Measurements from ENCODE around the gene SLC37A4.
"Not testable (repeated sequence)": the region's sequence is repeated elsewhere in the genome, so short reads cannot be mapped to it uniquely, and the experiment has no call there.

The SLC37A4 gene

DNA sequence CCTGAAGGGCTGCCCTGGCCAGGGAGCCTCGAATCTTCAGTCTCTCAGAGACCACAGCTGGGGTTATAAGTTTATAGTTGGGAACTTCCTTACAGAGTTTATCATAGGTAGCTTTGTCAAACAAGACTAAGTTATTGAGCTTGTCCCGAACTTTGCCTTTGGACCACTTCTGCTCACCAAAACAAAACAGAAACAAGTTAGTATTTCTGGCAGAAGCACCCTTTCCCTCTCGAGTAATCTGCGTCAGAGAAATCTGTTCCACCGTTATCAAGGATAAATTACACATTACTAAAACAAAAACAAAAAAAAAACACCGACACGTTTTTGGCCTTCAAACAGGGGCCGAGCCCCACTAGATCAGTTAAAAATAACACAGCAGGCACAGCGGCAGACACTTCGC, 13.3 kb downstream of the SLC37A4 start:
- DNase-seq (ENCODE audit: low spot score) = not testable (repeated sequence)

DNA sequence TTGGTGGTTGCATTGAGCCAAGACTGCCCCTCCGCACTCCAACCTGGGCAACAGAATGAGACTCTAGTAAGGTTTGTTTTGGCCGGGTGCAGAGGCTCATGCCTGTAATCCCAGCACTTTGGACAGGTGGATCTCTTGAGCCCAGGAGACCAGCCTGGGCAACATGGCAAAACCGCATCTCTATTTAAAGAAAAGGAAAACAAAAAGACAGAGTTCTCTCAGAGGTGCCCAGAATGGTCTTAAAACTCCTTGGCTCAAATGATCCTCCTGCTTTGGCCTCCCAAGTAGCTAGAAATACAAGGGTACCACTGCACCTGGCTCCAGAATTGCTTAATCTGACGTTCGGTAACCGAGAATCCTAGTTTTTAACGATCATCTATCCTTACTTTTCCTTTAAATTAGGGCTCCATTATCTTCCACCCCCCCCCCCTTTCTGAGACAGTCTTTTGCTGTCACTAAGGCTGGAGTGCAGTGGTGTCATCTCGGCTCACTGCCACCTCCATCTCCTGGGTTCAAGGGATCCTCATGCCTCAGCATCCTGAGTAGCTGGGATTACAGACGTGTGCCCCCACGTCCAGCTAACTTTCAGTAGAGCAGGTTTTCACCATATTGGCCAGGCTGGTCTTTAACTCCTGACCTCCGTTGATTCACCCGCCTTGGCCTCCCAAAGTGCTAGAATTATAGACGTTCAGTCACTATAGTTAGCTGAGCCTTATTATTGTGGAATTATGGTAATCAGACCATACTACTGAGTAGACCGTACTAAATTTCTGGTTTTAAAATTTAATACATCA, 14.3 kb downstream of the SLC37A4 start:
- no peak for DNase-seq (ENCODE audit: low spot score)

DNA sequence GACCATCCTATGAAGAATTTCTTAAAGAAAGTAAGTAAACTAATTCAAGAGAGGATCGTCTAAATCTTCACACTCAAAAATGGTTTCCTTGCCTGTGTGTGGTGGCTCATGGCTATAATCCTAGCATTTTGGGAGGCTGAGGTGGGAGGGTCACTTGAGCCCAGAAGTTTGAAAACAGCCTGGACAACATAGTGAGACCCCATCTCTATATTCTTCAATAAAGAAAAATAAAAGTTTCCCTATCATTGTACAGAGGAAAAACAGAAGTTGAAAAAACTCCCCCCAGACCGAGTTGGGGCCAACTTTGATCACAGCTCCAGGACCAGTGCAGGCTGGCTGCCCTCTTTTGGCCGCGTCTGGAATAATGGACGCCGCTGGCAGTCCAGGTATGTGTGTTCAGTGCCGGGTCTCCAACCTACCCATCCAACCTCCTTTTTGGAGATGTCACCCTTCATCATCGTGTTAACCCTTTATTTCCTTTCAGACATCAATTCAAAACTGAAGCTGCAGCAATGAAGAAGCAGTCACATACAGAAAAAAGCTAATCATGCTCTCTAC, 15.5 kb downstream of the SLC37A4 start:
- DNase-seq (ENCODE audit: low spot score) = no peak

- no peak for DNase-seq (ENCODE audit: low spot score)
Measured at GRCh38 chr11:119014209-119014924, 16.3 kb downstream of the SLC37A4 start.

DNA sequence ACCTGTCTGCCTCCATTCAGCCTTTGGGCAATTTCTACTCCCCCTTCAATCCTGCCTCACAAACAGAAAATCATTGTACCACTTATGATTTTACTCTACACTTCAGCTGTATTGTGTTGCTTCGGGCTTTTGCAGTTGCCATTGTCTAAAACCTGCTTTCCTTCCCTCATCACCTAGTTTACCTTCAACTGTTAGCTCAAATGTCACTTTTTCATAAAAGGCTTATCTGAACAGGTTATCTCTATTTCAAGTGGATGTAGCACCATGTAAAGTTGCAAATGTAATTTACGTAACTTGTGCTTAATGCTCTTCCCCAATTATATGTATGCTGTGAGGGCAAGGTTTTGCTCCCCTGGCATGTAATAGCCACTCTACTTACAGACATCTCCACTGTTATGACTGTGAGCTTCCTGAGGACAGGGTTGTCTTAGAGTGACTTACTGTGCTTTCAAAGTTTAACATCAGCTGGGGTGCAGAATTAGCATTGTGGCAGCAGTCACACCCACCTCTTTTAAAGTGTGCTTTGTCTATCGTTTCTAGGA, 18.0 kb downstream of the SLC37A4 start:
- DNase-seq (ENCODE audit: low spot score) = no peak

- DNase-seq (ENCODE audit: low spot score) = no peak
Measured at GRCh38 chr11:119011476-119012053, 19.1 kb downstream of the SLC37A4 start.

GRCh38 chr11:119006656-119007055, 24.0 kb downstream of the SLC37A4 start:
- DNase-seq (ENCODE audit: low spot score) = no peak

GRCh38 chr11:119000906-119001305, 29.8 kb downstream of the SLC37A4 start:
- DNase-seq (ENCODE audit: low spot score) = no peak

DNA sequence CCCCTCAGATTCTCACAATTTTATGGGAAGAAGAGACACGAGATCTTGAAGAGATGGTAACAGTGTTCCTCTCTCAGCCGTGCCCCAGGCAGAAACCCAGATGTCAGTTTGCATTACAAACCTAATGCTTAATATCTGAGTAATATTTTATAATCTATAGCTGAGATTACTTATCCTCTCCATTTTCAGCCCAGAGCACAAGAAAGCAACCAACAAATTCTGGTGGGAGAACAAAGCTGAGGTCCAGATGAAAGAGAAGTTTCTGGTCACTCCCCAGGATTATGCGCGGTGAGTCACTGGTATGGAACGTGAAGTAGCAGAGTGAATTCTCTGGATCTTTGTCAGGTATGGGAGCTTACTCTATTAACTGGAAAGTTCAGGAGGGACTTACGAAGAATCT, 31.9 kb downstream of the SLC37A4 start:
- no peak for DNase-seq (ENCODE audit: low spot score)

GRCh38 chr11:118998388-118998717, 32.3 kb downstream of the SLC37A4 start:
- no peak for DNase-seq (ENCODE audit: low spot score)

- DNase-seq (ENCODE audit: low spot score) = peak; percentile 98
Measured at GRCh38 chr11:118997627-118998387, 32.9 kb downstream of the SLC37A4 start, which contains the start of gene CENATAC. Gene CENATAC, plus strand, starts transcription at chr11:118998138. Its CDS starts 60 bp downstream, at chr11:118998198.

DNA sequence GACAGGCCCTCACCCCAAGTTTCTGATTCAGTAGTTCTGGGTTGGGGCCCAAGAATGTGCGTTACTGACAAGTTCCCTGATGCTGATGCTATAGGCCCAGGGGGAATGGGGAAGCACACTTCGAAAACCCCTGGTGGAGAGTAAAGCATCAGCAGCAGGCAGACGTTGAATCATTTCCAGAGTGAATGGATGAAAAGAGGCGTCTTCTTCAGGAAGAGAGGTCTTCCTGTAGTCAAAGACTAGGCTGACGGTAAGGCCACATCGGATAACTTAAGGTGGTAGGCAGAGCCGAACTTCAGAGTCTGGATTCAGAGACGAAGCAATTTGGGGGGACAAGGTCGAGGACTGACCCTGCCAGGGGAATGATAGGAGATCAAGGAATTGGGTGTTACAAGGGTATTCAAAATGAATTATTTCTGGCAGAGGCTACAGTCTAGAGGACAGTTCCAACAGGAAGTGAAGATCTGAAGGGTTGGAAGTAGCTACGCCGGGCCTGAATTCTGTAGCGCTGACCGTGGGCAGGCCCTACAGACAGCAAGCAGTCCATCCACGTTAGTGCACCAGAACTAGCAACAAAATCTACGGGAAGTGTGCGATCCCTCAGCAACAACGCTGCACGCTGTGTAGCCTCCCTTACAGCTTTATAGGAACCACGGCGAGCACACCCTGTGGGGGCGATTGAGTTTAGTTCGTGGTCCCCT, 33.6 kb downstream of the SLC37A4 start:
- DNase-seq (ENCODE audit: low spot score) = peak; percentile 67

DNA sequence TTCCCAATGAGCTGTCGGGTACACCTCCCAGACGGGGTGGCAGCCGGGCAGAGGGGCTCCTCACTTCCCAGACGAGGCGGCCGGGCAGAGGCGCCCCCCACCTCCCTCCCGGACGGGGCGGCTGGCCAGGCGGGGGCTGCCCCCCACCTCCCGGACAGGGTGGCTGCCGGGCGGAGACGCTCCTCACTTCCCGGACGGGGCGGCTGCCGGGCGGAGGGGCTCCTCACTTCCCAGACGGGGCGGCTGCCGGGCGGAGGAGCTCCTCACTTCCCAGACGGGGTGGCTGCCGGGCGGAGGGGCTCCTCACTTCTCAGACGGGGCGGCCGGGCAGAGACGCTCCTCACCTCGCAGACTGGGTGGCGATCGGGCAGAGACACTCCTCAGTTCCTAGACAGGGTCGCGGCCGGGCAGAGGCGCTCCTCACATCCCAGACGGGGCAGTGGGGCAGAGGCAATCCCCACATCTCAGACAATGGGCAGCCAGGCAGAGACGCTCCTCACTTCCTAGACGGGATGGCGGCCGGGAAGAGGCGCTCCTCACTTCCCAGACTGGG, 39.1 kb downstream of the SLC37A4 start:
- DNase-seq (ENCODE audit: low spot score) = not testable (repeated sequence)

GRCh38 chr11:118988280-118988679, 42.4 kb downstream of the SLC37A4 start:
- DNase-seq (ENCODE audit: low spot score) = no peak

DNA sequence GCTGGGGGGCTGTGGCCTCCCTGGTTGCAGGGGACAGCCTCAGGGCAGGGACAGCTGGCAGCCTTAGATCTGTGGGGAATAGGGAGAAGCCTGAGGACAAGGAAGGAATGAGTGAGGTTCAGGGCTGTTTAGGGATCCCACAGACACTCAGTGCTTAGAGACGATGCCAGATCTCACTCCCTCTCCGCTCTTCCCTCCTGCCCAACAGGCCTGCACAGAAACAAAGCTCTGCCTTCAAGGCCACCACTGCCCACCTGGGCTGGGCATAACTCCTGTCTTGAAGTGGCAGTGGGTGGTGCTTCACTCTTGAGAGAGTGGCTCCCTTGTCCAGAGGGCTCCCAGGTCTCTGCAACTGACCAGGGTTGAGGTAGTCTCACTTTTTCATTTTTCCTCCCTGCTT, 45.9 kb downstream of the SLC37A4 start:
- DNase-seq (ENCODE audit: low spot score) = no peak

GRCh38 chr11:118984337-118984736, 46.3 kb downstream of the SLC37A4 start:
- DNase-seq (ENCODE audit: low spot score) = not testable (repeated sequence)

GRCh38 chr11:118980191-118980881, 50.3 kb downstream of the SLC37A4 start:
- no peak for DNase-seq (ENCODE audit: low spot score)

GRCh38 chr11:118979434-118979833, 51.2 kb downstream of the SLC37A4 start:
- no peak for DNase-seq (ENCODE audit: low spot score)

- DNase-seq (ENCODE audit: low spot score) = no peak
Measured at GRCh38 chr11:118975771-118976709, 54.6 kb downstream of the SLC37A4 start.
